Retina (tissue), 1 donor: ENCODE data around the gene SART3.
"Not testable (repeated sequence)": the region's sequence is repeated elsewhere in the genome, so short reads cannot be mapped to it uniquely, and the experiment has no call there.

ENCODE experiments used
- DNase-seq: peaks from one replicate; pipeline ENCODE4 v3.0.0-alpha.2; 2016

SART3 gene

DNA sequence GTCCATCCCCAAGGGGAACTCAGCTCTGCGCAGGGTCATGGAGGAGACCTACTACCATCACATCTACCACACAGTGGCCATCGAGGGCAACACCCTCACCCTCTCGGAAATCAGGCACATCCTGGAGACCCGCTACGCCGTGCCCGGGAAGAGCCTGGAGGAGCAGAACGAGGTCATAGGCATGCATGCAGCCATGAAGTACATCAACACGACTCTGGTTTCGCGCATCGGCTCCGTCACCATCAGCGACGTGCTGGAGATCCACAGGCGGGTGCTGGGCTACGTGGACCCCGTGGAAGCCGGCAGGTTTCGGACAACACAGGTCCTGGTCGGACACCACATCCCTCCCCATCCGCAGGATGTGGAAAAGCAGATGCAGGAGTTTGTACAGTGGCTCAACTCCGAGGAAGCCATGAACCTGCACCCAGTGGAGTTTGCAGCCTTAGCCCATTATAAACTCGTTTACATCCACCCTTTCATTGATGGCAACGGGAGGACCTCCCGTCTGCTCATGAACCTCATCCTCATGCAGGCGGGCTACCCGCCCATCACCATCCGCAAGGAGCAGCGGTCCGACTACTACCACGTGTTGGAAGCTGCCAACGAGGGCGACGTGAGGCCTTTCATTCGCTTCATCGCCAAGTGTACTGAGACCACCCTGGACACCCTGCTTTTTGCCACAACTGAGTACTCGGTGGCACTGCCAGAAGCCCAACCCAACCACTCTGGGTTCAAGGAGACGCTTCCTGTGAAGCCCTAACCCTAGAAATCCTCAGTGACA, 42.1 kb downstream of the SART3 start:
- no peak for DNase-seq

- no peak for DNase-seq
Measured at GRCh38 chr12:108518101-108518715, 42.8 kb downstream of the SART3 start.

- no peak for DNase-seq
Measured at GRCh38 chr12:108517288-108518100, 43.5 kb downstream of the SART3 start.

DNA sequence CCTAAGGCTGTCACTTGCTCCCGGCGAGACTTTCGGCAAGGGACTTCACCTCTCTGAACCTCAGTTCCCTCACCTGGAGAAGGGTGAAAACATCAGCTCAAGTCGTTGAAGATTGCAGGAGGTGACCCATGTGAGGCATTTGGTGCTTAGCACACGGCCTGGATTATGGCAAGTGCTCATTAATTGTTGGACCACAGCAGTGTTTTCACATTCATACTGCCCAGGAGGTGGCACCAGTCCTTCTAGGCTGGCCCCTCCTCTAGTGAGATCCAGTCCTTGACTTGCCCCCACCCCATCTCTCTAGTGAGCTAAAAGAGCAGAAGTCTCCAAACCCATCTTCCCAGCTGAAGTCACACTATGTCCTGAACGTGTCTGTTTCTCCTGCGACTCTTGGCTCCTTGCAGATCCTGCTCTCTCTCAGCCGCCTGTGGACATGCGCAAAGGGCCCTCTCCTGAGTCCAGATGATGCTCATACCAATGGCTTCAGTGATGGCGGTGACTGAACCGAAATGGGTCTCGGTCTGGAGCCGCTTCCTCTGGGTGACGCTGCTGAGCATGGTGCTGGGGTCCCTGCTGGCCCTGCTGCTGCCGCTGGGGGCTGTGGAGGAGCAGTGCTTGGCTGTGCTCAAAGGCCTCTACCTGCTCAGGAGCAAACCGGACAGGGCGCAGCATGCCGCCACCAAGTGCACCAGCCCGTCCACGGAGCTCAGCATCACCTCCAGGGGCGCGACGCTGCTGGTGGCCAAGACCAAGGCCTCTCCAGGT, 44.3 kb downstream of the SART3 start:
- no peak for DNase-seq

GRCh38 chr12:108515916-108516315, 45.1 kb downstream of the SART3 start:
- no peak for DNase-seq

- DNase-seq = peak; percentile 98
Measured at GRCh38 chr12:108514973-108515814, 45.8 kb downstream of the SART3 start, which contains the start of gene FICD. Gene FICD, plus strand, starts transcription at chr12:108515277. Its CDS starts 1,696 bp downstream, at chr12:108516973.

DNA sequence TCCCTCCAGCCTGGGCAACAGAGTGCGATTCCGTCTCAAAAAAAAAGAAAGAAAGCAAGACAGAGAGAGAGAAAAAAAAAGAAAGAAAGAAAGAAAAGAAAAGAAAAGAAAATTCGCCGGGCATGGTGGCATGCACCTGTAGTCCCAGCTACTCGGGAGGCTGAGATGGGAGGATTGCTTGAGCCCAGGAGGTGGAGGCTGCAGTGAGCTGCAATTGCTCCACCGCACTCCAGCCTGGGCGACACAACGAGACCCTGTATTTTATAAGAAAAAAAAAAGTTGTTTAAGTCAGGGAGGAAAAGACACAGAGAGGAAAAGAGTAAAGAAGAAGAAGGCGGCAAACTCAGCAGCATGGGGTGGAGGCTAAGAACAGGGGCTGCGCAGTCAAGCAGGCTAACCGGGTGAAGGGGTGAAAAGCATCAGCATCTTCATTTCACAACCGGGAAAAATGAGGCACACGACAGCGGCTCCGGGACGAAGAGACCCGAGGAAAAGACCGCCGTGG, 46.5 kb downstream of the SART3 start:
- DNase-seq = no peak

- peak; percentile 80 for DNase-seq
Measured at GRCh38 chr12:108511633-108512540, 49.1 kb downstream of the SART3 start.

- no peak for DNase-seq
Measured at GRCh38 chr12:108510836-108511235, 50.1 kb downstream of the SART3 start.

- no peak for DNase-seq
Measured at GRCh38 chr12:108509806-108510205, 51.2 kb downstream of the SART3 start.

- DNase-seq = no peak
Measured at GRCh38 chr12:108507971-108508642, 52.9 kb downstream of the SART3 start.

- no peak for DNase-seq
Measured at GRCh38 chr12:108505129-108505528, 55.8 kb downstream of the SART3 start.

- no peak for DNase-seq
Measured at GRCh38 chr12:108502922-108503321, 58.1 kb downstream of the SART3 start.

- DNase-seq = no peak
Measured at GRCh38 chr12:108498136-108498535, 62.8 kb downstream of the SART3 start.

- DNase-seq = no peak
Measured at GRCh38 chr12:108495823-108496579, 65.0 kb downstream of the SART3 start.

DNA sequence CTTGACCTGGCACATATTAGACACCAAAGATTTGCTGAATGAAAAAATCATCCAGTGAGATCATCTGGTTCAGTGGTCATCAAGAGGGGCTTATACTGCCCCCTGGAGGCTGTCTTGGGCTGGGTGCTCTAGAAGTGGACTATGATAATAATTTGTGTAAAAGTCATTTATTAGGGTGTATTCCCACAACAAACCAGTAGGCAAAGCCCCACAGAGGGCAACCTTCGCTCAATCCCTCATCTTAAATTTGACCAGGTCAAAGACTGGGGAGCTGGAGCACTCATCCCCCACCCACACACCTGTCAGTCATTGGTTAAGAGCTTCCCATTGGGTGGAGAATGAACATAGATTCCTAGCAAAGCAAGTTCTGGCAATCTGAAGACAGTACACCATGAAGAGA, 65.9 kb downstream of the SART3 start:
- no peak for DNase-seq

GRCh38 chr12:108491256-108491655, 69.7 kb downstream of the SART3 start:
- DNase-seq = no peak

DNA sequence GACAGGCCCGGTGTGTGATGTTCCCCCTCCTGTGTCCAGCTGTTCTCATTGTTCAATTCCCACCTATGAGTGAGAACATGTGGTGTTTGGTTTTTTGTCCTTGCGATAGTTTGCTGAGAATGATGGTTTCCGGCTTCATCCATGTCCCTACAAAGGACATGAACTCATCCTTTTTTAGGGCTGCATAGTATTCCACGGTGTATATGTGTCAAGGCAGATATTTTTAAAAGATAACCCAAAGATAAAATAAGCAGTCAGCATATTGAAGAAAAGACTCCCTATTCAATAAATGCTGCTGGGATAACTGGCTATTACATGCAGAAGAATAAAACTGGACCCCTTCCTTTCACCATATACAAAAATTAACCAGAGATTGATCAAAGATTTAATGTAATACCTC, 73.9 kb downstream of the SART3 start:
- DNase-seq = not testable (repeated sequence)

- DNase-seq = not testable (repeated sequence)
Measured at GRCh38 chr12:108485371-108485770, 75.6 kb downstream of the SART3 start.
